Measurements from ENCODE around the gene PRPSAP1. TPM values are rescaled to one million over a fixed set of nuclear protein-coding genes. Genes with fewer than 3 reads are reported as not detected.
"Not testable (repeated sequence)": the region's sequence is repeated elsewhere in the genome, so short reads cannot be mapped to it uniquely, and the experiment has no call there.

Gene PRPSAP1
- polyA plus RNA-seq, 1 donor = 36.3 TPM

DNA sequence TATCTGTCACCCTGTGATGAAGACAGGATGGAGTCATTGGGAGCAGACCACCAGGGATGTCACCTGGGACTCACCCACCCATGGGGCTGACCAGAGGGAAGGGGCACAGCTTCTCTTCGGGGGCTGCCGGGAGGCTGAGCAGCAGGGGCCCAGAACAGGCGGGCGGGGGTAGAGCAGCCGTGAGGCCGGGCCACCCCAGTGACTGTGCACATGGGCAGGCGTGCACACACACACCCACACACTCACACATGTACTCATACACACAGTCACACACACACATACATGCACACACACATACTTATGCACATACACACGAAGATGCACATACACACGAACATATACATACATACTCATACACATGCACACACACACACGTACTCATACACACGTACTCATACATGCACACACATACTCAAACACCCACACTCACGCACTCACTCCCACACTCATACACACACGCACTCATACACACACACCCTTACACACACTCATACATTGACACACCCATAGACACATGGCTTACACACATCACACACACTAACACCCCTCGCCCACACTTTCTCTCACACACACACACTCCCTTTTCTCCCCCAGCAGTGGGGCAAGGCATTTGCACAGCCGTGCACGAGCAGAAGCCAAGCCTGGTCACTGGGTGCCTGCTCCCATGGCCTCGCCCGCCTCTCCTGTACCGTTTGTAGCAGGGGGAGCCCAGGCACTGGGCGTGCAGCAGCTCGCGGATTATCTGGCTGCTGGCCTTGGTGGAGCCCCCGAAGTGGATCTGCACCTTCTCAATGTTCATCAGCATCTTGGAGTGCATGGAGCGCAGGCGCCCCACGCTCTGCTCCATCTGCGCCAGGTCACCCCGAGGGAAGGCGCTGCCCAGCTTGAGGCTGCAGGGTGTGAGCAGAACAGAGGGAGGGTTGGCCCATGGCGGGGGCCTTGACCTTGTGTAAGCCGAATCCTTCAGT lies 76.1 kb downstream of the PRPSAP1 start:
- no peak for DNase-seq

DNA sequence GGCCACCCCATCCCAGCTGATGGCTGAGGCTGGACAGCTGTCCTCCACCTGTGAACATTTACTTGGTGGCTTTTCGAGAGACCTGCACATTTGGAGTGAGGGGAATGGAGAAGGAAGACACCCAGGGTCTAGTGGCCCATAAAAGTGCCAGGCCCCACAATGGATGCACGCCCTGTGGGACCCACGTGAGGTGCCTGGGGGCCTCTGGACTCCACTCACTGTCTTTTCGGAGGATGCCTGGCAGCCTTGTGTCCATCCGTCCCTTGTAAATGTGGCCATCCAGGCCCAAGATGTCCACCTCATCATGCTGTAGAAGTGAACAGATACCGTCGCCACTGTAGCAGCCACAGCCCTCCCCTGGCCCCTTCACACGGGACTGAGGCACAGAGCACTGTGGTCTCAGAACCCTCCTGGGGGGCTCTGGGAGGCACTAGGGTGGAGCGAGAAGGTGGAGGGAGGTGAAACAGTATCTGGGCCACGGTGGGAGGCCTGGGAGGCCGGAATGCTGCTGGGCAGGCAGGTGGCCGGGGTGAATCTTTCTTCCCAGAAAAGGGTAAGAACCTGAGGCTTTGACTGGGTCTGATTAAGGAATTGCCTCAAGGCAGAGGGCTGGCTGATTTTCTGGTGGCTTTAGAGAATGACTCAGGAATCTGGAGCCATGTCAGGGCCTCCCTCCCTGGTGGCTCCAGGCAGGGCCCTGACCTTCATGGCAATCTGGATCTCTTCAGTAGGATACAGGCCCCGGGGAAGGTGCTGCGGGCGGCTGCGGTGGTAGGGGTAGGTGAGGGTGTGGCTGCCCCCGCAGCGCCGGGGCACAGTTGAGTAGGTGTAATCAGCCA lies 77.0 kb downstream of the PRPSAP1 start:
- no peak for DNase-seq

DNA sequence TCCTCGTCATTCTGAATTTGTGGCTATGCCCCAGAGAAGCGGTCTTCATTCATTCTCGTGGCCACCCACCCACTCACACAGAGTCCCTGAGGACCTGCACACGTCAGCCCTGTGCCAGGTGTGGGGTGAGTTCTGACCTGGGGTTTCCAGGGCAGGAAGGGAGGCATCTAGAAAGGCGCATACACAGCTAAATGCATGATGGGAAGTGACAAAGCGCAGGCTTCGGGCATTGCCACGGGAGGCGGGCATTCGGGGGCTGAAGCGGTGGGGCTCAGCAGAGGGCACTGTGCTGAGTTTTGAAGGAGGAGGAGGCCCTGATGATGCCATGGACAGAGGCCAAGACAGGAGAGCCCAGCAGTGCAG lies 77.7 kb downstream of the PRPSAP1 start:
- no peak for DNase-seq

DNA sequence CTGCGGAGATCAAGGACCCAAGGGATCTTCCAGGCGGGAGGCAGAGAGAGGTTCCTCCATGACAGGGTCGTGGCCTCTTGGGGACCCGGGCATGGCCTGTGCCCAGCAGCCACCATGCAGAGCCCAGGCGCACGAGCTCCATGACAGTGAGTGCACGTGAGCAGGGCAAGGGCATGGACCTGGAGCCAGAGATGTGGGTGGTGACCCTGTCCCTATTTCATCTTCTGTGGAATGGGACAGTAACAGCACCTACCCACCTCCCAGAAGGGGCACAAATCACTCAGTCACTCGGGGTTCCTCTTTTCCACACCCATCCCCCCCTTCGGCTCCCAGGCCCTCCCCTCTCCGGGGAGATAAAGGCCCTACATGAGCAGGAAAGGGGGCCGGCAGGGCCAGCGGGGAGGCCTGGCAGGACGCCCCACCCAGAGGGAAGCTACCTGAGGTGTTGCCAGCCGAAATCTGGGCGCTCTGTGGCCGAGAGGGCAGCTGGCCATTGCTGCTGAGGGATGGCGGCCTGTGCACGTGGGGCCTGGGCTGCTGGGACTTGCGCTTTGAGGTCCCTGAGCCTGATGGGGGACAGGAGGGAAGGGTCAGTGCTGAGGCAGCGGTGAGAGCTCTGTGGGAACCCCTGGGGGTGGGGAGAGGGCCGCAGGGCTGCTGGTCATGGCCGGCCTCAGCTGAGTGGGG lies 78.2 kb downstream of the PRPSAP1 start:
- DNase-seq = no peak

DNA sequence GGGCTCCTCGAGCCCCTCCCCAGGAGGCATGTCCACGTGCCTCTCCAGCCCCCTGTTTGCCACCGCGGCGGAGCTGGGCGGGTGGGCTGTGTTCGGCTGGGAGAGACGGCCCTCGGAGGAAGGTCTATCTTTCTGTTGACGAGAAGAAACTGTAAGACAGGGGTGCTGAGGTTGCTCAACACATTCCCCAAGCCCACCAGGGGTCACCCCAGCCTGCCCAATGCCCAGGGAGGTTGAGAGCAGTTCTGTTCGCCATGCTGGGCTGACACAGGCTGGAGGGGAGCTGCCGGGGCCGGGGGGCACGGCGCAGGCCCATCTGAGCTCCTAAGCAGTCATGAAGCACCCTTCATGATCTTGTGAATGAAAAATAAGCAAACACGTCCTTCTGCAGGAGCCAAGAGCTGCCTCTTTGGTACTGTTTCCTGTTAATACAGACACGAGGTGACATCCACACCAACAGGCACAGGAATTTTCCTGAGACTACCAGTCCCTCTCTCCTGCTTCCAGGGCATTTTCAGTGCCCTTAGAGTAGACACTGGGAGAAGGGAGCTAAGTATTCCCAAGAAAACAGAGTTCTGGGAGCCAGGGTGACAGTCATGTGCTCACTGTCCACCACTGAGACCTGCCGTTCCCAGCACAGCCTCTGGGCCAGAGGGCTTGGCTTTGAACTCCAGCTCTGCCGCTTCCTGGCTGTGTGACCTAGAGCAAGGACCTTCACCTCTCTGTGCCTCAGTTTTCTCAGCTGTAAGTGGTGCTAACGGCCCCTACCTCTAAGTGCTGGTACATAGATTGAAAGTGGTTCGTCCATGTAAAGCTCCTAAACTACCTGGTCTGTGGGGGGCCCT lies 79.4 kb downstream of the PRPSAP1 start:
- DNase-seq = no peak

DNA sequence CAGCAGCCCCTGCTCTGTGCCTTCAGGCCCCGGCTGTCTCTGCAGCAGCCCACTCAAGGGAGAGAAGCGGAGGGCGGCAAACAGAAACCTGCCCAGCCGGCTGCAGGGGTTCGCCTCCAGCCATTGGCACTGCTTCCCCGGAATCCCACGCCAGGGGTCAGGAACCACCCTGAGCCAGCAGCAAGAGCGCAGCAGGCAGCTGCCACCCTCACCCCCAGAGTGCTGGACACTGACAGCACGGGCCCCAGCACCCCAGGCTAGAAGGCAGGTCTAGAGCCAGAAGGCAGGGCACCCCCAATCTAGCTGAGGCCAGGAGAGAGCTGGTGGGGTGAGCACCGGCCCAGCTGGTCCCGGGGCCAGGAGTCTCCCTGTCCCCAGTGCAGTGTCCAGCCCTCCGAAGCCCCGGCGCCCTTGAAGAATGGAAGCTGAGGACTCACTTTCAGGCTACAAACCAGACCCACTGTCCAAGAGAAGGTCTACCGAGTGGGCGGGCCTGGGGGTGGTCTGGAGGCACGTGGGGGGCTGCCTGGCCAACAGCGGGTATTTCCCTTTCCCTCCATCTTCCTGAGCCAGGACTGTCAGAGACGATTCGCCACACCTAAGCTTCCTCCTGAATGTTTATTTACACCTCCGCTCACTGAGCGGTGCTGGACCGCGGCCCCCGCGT lies 80.1 kb downstream of the PRPSAP1 start:
- DNase-seq = no peak

DNA sequence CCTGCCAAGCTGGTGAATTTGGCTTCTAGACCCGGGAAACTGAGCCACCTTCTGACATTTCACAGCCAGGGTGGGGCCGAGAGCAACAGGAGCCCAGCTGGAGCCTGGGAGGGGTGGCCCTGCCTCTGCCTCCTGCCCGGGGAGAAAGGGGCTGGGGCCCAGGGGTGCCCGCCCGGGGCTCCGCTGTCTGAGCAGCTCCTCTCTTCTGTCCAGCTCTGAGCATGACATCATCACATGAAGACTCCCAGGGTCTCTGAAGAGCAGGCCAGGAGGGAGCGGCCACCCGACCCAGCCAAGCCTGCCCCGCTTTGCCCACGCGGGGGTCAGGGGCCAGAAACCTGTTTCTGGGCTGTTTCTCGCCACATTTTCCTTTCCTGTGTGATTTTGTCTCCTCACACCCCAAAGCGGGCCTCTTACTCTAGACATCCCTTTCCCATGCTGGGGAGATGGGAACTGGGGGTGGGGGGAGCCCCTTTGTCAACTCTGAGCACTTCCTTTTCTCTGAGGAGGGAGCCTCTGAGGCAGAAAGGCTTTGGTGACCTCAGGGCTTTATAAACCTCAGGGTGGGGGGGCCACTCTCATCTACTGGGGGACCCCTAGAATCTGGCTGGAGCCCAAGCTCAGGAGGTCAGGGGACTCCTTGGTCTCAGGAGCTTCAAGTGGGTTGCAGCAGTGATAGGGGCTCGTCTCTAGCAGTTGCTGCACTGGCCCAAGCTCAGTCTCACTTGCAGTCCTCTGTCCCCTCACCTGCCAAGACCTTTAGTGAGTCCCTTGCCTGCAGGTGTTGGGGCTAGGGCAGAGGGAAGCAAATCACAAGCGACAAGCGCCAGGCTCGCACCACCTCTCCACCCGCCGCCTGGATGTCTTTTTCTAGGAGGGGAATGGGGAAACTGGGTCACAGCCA lies 80.9 kb downstream of the PRPSAP1 start:
- no peak for DNase-seq

DNA sequence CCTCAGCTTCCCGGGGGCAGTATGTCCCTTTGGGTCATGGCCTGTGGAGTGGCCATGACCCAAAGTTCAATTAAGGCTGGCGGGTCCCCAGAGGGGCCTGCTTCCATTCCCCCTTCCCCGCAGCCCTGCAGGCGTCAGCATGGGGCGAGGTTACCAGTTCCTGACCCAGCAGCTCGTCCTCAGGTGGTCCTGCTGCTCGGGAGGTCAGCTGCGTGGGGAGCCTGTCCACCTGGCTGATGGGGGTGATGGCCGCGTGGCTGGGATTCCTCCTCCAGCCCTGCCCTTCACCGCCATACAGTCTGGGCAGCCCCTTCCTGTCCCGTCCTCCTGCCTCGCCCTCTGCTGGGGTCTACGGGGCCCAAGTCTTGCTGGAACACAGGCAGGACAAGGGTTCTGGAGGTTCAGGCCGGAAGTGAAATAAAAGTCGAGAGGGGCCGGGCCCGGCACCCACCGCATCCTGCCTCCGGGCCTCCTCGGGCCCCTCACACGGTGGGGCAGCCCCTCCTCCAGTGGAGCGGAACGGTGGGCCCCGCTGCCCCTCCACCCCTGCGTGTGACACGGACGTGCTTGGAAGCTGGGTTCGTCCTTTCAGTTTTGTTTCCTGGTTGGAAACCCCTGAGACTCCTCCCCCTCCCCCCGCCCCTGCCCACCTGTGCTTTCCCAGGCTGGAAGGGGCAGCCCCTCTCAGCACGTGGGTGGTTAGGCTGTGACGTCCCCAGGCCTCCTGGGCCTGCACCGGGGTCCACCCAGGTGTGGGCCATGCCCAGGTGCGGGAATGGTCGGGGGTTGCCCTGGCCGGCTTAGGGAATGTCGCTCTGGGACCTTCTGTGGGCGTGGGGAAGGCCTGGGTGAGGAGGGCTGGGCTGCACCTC lies 81.8 kb downstream of the PRPSAP1 start:
- DNase-seq = no peak

DNA sequence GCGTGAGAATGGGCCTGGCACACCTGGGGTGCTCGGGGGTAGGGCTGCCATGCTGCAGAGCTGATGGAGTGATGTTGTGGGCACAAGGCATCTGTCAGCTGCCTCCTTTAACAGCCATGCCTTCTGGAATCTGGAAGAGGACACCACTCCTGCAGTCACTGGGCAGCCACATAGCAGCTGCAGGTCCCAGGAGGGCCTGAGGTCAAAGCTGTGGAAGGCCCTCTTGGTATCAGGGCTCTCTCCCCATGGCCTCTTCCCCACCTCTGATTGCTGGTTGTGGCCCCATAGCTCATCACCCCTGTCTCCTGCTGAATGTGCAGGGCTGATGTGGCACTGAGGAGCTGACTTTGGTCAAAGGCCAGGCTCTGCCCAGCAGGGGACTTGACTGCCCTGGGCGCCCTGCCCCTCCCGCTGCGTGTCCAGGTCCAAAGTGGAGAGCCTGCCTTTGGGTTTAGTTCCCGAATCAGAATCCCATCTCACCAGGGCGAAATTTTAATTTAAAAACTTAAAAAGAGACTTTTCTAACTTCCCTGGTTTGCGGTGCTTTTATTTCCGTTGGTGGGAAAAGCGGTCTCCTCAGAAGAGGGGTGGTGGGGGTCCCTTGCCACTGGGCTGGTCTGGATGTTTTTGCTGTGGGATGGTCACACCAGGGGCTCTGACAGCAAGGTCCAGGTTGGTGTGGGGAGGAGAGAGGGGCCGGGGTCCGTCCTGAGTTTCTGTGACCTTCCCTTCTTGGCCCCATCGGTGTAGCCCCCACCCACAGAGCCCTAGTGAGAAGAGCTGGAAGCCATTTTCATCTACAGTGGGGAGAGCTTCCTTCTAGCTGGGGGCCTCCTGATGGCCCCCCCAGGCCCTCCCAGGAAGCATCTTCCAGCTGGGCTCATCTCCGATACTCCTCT lies 82.7 kb downstream of the PRPSAP1 start:
- DNase-seq = no peak

DNA sequence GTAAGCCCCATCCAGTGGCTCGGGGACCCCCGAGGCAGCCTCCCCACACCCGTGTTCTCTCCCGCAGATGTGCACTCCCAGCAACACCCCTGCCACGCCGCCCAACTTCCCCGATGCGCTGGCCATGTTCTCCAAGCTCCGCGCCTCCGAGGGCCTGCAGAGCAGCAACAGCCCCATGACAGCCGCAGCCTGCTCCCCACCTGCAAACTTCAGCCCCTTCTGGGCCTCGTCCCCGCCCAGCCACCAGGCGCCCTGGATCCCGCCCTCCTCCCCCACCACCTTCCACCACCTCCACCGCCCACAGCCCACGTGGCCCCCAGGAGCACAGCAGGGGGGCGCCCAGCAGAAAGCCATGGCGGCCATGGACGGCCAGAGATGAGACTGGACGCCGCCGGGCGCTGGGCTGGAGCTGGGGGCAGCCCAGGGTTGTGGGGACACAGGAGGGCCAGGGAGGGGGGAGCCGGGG lies 83.6 kb downstream of the PRPSAP1 start:
- DNase-seq = no peak

DNA sequence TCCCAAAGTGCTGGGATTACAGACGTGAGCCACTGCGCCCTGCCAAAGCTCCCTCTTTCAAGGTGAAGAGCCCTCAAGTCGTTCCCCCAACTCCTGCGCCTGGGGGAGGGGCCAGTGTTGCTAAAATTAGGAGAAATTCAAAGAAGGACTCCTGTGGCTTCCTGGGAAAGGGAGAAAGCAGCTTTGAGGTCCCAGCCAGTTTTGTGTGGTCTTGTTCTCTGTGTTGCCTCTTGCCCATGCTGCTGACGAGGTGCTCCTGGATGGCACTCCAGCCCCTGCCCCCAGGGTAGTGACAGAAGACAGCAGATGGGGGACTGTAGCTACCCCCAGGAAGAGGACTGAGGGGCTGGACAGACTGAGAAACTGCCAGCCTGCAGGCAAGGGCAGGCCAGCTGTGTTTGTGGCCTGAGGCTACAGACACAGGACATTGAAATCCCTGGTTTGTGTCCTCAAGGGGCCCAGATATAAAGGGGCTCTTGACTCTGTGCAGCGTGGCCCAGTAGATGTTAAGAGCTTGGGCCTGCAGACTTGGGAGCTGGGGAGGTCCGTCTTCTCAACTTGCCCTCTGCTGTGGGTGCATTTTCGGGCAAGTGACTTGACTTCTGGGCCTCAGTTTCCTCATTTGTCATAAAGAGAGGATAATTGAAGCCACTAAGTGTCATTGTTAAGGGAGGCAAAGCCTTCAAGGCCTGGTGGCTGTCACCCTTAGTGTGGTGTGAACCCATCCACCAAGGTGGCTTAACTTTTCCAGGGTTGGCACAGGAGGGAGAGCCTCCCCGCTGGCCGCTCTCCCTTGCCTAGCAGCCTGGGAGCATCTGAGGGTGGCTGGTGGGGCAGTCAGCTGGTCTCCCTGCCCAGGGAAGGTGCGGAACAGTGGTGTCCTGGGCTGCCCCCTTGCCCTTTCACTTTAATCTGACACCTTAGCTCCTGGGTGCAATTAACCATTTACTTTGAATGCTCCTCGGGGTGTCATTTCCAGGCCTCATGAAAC lies 84.4 kb downstream of the PRPSAP1 start:
- no peak for DNase-seq

DNA sequence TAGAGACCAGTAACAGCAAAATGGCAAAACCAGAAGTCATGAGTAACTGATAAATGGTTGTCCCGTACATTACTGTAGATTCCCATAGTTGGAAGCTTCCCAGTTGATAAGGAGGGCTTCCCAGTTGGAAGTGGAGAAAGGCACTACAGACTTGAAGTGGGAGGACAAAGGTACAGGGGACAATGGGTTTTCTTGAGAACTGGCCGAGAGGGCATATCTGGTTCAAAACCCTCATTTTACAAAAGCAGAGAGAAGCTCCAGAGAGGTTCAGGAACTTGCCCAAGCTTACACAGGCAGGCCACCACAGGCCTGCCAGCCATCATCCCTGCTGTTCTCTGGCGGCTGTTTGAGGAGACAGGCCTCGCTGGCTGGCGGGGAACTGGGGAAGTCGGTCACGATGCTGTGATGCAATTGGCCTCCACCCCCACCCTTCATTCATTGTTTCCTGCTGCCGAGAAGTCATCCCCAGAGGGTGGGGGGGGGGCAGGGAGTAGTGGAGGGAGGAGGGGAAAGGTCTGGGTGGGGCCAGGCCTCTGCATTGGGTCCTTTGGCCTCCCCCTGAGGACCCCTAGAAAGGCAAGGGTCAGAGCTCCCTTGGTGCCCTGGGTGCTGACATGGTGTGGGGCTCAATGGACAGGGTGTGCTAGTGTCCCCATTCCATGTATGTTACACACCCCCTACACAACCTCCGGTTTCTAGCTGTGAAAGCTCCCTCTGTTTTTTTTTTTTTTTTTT lies 85.5 kb downstream of the PRPSAP1 start:
- no peak for DNase-seq

DNA sequence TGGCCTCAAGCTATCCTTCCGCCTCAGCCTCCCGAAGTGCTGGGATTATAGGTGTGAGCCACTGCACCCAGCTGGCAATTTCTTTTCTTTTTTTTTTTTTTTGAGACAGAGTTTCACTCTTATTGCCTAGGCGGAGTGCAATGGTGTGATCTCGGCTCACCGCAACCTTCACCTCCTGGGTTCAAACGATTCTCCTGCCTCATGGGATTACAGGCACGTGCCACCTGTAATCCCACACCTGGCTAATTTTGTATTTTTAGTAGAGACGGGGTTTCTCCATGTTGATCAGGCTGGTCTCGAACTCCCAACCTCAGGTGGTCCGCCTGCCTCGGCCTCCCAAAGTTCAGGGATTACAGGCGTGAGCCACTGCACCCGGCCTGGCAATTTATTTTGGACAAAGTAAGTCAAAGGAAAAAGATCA lies 86.1 kb downstream of the PRPSAP1 start:
- not testable (repeated sequence) for DNase-seq

DNA sequence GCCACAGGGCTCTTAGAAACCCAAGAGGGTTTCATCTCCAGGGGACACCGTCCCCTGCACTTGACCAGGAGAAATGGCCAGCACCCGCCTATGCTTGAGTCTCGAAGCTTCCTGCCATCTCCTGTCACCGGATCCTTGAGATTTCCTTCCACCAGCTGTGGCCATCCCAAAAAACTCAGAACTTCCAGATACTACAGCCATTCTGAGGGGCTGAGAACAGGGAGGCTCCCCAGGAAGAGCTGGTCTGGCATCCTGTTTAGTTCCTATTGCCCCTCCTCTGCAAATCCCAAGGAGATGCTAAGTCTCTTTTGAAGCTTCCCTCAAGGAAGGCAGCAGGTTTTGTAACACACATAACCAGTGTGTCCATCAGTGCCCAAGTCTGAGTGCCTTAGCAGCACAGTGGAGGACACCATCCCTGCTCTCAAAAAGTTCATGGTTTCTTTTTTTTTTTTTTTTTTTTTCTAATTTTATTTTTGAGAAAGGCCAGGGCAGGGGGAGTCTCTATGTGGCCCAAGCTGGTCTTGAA lies 86.6 kb downstream of the PRPSAP1 start:
- DNase-seq = no peak

DNA sequence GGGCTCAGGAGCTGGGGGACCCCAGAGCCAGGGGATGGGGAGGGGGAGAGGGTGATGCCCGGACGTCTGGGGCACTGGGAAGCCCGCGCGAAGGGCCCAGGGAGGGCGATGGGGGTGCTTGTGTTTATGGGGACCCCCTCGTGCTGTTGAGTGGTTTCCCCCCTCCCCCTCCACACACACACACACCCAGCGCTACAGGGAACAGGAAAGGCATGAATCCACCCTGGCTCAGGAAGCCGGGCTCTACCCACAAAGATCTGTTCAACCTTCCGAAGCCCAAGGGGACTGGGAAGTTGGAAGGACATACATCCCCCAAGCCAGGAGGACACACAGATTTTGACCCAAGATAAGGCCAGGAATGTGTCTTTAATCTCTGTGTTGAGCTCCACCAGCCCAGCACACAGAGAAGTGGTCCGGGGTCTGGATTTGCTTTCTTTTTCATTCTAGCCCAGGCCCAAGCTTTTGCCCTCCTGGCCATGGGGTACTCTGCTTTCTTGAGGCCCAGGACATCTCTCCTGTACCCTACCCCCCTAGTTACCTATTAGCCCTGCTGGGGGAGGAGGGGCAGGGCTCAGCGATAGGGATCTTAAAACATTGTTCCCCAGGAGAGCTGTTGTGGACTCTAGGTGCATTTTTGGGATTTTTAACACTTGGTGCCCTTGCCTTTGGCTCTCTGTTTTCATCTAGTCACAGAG lies 87.3 kb downstream of the PRPSAP1 start:
- DNase-seq = no peak

All from hindlimb muscle (tissue), 1 donor.